Iris pigment epithelial cell (primary cell): ENCODE results near the gene FES.
"Not testable (repeated sequence)": the region's sequence is repeated elsewhere in the genome, so short reads cannot be mapped to it uniquely, and the experiment has no call there.

Source experiments
- DNase-seq: peaks from one replicate; pipeline ENCODE4 v3.0.0-alpha.2; 2011; ENCODE audit warnings: low read depth

The FES gene

DNA sequence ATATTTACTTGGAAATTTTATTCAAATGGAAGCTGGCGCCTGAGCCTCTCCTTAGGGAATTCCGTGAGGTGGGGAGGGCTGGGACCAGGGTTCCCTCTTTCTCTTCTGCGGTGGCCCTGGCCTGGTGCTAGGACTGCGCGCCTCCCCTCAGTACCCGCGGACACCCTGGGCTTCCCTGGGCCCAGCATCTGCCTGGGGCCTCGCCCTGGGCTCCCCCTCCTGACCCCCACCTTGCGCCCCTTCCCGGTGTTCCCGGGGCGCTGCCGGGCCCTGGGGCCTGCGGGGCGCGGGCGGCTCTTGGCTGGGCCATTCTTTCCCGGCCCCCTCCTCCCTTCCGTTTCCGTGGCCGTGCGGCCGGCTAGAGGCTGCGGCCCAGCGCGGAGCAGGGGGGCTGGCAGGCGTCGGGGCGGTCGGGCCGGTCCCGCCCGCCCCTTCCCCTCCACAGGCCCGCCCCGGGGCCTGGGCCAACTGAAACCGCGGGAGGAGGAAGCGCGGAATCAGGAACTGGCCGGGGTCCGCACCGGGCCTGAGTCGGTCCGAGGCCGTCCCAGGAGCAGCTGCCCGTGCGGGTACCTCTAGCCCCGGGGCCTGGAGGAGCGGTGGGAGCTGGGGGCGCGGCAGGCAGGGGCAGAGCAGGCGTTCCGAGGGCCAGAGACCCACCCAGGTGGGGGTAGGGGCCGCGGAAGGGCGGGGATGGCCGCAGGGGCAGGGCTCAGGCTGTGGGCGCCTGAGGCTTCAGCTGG lies at the start of gene FES:
Gene FES, plus strand, starts transcription at position 529 of the 743 bp plus-strand sequence. CDS start 542 bp downstream, outside the sequence.
- DNase-seq = peak; percentile 36

DNA sequence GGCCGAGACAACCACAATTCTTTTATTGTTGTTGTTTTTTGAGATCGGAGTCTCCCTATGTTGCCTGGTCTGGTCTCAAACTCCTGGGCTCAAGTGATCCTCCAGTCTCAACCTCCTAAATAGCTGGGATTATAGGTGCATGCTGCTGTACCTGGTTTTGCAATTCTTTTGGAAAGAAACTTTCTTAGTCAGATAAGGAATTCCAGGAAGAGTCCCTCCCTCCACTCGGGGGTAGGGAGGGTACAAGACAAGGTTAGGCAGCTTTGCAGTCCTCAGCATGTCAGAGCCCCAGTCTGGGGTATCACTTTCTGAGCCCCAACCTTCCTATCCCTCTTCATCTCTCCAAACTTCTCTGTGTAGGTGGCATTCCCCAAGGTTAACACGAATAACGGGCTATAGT lies 49.7 kb upstream of the FES start:
- no peak for DNase-seq

DNA sequence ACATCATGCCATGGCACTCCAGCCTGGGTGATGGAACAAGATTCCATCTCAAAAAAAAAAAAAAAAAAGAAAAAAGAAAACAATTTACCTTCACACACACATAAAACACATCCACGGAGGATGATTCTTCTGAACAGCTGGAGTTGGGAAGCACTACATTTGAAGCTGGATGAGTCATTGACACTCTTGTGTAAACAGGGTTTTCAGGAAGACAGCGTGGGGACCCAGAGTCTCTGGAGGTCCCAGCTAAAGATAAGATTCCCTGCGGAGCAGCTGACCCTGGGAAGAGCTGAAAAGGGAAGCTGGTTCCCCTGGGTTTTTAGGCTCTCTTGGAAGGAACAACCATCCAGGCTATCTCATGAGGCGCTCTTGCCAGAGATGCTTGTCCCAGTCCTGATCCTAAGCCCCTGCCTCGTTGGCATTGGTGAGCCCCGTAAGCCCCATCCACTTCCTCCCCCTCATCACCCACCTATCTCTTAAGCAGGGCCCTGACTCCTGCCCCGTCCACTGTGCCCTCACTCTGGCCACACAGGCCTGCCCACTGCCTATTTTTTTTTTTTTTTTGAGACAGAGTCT lies 47.9 kb upstream of the FES start:
- peak; percentile 70 for DNase-seq

DNA sequence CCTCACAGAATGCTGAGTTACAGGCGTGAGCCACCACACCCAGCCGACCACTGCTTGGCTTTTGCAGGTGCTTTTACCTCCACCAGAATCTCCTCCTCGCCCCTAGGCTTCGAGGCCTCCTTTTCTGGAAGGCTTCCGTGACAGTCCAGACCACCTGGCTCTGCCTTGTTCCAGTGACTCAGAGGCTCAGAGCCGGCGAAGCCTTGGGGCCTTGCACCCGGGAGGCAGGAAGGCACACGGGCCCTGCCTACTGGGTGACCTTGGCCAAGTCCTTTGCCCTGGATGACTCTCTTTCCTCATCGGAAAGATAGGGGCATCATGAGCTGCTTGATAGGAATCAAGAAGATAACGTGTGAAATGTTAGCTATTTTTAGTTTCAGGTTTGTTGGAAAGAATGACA lies 47.2 kb upstream of the FES start:
- DNase-seq = no peak

DNA sequence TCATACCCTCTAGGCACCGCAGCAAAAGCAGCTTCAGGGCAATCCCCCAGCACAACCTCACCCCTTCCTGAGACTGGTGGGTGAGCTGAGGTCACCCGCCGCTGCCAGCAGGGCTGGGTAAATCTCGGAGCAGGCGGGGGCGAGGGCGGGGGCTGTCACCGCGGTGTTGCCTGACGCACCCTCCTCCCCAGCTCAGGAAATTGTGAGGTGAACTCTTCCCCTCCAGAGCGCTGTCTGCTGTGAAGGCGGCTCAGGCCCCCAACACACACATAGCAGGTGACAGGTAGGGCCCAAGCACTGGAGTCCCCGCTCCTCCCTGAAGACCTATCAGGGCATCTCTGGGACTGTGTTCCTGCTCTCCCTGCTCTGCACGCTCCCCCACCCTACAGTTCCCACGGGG lies 46.2 kb upstream of the FES start:
- DNase-seq = no peak

DNA sequence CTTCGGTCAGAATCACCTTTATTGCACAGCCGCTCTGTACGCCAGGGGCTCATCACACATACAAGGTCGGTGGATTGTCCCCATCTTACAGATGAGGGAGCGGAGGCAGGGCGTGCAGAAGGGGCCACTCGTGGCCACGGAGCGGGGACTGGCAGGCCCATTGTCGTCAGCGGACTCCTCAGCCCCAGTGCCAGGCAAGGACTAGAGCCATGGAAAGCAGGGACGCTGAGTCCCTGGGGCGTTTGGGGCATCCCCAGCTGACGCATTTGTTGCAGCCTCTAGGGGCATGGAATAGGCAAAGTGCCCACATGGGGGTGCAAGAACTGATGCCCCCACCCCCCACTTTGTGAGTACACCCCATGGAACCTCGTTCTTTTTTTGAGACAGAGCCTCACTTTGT lies 45.8 kb upstream of the FES start:
- DNase-seq = no peak

DNA sequence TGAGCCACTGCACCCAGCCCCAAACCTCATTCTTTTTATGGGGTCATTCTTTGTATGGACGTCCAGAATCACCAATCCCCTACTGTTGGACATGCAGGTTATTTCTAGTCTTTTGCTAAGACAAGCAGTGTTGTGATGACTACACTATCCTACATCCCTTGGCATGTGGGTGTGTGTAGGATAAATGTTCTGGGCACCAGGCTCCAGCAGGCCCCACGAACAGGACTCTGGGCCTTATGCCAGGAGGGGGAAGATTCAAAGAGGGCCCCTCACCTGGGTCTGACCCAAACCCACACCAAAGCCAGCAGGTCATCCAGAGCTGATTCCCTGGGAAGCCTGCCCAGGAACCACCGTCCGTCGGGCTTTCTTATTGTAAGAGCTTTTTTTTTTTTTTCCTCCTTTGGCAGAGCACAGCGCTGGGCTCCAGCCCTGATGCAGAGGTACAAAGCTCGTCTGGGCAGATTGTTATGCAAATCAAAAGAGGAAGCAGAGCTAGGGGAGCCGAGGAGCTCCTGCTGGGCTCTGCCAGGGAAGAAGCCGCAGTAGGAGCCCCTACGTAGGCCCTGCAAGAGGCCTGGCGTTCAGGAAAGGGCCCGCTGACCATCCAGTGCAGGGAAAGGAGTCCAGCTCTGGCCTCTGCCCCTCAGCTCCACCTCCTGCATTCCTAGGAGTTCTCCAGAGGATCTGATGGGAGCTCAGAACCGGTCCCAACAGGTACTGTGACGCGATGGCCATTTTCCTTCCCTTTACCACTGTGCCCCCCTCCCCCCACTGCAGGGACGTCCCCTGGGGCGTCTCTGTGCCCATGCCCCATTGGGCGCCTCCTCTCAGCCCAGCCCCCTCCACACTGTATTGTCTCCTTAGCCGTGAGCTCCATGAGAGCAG lies 44.9 kb upstream of the FES start:
- peak; percentile 10 for DNase-seq

DNA sequence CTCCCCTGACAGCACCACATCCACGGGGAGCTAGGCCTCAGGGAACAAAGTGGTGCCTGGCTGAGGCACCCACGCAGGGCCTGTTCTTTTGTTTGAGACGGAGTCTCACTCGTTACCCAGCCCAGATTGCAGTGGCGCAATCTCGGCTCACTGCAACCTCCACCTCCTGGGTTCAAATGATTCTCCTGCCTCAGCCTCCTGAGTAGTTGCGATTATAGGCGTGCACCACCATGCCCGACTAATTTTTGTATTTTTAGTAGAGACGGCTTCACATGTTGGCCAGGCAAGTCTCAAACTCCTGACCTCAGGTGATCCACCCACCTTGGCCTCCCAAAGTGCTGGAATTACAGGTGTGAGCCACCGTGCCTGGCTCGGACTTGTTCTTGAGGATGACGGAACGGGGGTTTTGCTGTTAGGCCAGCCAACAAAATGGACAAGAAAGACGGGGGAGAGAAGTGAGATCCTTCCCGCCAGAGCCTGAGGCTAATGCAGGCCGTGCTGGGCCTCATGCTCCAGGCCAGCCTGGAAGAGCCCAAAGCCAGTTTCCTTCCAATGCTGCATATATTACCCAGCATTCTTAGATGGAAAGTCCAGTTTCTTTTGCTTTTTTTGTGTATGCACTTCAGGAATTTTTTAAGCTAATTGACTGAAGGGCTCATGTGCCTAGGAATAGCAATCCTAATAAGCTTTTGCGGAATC lies 44.0 kb upstream of the FES start:
- DNase-seq = no peak

DNA sequence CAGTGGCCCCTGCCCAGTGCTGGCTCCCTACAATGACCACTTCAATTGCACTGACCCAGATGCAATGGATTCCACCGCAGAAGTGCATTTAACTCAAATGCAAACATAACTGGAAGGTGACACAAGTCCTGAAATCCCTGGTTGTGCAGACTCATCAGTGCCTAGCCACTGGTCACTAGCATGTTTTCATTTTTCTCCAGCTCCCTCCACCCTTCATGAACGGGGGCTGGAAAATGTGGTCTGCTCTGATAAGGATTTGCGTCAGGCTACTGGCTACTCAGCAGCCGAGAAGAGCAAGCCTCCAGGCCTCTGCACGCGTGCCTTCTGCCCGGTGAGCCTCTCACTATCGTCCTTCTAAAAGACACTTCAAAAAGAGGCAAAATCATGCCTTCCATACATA lies 43.4 kb upstream of the FES start:
- no peak for DNase-seq

DNA sequence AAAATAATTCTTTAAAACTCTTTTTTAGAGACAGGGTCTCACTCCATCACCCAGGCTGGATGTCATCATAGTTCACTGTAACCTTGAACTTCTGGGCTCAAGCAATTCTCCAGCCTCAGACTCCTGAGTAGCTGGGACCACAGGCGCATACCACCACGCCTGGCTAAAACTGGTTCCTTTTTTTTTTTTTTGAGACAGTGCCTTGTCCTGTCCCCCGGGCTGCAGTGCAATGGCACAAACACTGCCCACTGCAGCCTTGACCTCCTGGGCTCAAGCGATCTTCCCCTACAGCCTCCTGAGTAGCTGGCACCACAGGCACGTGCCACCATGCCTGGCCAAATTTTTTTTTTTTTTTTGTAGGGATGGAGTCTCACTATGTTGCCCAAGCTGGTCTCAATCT lies 39.6 kb upstream of the FES start:
- no peak for DNase-seq

DNA sequence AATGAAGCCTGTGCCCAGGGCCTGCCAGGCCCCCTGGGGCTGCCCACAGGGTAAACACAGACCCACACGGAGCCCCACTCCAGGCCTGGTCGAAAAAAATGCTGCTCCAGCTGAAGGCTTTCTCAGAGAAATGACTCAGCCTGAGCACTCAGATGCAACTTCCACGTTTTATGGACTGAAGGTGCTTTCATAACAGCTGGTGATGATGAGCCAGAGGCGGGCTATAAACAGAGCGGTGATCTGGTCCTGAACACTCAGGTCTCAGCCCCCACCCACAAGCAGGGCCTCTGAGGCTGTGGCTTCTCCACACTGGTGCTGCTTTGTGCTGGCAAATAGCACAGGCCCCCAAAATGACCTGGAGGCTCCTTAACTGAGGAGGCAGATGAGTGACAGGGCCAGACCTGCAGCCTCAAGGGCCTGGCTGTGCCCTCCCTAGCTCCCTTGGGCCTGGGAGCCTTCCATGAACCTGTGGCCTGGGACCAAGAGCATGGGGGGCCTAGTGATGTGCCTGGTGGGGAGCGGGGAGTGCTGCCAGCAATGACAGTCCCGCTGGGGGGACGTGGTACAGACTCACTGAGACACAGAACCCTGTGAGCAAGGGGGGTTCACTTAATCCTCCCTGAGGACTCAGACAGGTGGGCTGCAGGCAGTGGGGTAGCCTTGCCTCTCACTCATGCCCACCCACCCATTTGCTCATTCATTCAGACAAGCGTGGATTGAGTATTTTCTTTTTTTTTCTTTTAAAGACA lies 38.9 kb upstream of the FES start:
- peak; percentile 91 for DNase-seq

DNA sequence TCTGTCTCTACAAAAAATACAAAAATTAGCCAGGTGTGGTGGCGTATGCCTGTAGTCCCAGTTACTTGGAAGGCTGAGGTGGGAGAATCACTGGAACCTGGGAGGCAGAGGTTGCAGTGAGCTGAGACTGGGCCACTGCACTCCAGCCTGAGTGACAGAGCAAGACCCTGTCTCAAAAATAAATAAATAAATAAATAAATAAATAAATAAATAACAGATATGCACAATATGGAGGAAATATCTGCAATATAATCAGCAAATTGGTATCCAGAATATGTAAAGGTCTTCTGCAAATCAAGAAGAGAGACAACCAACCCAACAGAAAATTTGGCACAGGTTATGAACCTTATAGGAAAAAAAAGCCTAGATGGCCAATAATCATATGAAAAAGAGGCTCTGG lies 34.9 kb upstream of the FES start:
- DNase-seq = not testable (repeated sequence)

DNA sequence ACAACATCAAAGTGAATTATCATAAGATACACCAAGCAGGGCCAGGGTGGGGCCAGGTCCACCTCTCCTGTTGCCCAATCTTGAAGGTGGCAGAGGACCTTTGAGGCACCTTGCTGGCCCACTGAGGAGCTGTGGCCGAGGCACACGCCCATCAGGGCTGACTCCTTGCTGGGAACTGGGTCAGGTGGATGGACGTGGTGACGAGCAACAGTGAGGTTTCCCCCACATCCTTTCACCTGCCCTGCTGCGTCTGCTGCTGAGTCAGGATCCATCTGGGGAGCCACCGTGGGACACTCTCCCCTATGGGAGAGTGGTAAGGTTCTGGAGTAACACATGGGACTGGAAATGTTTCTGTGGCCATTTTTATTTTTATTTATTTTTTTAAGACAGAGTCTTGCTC lies 33.2 kb upstream of the FES start:
- no peak for DNase-seq

DNA sequence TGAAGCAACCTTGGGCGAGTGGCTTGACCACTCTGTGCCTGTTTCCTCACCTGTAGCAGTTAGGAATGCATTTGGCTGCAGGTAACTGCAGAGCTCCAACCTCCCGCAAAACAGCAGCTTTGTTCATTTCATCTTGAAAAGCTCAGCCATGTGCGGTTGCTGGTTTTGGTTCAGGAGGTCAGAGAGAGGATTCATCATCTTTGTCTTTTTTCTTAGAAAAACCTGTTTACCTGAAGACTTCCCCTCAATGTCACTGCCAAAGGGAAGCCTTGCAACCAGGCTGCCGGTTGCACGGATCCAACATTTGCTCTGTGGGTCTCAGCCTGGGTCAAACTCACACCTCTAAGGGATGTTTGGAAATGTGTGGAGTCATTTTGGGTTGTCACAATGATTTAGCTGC lies 32.4 kb upstream of the FES start:
- DNase-seq = no peak

DNA sequence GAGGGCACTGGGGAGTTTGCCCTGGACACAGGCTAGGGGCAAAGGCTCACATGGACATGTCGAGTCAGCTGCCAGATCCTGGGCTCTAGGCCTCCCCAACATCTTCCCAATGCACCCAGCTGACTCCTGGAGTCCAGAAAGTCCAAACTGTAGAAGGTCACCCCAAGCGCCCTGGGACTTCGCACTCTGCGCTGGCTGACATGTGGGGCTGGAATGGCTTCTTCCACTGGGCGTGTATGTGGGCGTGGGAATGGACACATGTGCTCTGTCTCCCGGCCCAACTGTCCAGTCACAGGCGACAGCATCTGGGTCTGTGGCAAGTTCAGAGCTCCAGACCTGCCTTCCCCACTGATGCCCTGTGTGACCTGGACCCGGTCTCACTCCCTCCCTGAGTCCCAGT lies 29.2 kb upstream of the FES start:
- DNase-seq = no peak

DNA sequence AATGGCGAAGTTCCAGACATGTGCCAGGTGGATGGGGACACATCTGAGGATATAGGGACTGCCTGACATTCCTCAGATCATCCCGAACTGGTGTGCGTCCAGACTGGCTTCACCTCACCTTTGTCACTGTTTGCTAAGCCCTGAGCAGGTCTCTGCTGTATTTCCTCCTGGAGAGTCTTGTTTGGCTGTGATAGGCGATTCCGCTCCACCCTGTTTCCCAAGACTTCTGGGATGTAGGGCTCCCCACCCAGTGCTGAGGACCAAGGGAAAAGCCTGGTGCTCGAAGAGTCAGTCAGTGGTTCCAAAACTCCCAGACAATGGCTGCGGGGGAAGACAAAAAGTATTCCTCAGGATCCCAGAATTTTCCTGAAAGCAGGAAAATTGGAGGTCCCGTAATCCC lies 27.0 kb upstream of the FES start:
- DNase-seq = no peak

DNA sequence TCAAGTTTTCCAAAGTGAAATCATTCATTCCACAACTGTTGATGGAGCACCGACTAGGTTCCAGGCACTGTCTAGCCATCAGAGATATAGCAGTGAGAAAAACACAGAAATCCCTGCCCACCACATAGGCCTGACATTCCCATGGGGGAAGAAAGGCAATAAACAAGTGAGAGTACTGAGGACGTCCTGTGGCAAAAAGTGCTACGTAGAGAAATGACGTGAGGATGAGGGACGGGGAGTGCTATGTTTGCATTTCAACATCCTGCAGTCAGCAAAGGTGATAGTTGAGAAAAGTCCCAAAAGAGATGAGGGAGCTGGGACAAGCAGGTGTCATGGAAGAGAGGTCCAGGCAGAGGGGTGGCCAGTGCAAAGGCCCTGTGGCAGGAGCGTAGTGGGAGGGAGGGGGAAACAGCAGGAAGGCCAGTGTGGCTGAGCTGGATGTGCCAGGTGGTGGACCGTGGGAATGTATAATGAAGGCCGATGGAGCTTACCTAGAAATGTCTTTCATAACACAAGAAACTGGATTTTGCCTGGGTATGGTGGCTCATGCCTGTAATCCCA lies 26.3 kb upstream of the FES start:
- no peak for DNase-seq

DNA sequence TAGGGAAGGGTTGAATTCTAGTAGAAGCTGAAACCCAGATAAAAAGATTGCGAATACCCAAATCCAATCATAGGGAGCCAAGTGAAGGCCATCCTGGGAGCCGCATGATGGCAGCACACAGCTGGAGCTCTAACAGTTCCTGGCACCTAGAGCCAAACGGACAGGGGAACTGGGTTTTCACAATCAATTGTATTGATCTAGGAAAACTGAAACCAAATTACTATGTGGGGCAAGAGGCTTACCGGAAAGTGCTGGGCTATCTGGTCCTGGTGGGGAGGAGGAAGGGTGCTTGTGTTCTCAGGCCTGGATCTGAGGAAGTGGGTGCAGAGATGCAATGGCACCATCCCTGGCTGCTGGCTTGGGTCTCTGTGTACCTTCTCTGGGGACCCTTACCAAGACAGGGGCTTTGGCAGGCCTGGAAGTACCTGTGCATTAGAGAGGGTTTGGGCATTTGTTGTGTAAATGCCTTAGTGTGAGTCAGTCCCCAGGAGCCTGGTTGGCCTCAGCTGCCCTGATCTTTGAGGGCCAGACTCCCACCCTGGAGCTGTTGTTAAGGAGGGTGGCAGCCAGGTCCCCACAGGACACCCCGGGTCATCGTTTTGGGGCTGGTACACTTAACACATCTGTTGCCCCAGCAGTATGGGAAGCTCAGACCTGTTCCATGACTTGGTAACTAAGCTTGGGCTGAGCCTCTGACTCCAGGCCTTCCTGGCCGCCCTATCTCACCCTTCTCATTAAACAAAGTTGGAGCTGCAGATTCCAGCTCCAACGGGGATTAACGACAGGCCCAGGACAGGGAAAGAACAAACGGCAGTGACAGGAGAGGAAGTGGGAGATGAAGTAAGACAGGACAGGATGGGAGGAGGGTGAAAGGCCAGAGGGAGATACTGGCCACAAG lies 24.8 kb upstream of the FES start:
- DNase-seq = no peak

DNA sequence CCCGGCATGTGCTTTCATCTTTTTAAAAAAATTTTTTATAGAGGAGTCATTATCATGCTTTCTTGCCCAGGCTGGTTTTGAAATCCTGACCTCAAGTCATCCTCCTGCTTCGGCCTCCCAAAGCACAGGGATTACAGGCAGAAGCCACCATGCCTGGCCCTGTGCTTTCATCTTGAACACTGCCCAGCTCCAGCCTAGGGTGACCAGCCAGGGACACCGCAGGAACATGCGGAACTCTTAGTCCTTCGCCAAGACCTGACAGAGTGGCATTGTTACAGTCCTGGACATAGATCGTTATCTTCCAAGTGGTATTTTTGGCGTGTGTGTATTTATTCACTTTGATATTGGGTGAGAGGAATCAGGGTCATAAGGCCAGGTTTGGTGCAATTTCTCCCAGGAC lies 23.9 kb upstream of the FES start:
- DNase-seq = no peak

DNA sequence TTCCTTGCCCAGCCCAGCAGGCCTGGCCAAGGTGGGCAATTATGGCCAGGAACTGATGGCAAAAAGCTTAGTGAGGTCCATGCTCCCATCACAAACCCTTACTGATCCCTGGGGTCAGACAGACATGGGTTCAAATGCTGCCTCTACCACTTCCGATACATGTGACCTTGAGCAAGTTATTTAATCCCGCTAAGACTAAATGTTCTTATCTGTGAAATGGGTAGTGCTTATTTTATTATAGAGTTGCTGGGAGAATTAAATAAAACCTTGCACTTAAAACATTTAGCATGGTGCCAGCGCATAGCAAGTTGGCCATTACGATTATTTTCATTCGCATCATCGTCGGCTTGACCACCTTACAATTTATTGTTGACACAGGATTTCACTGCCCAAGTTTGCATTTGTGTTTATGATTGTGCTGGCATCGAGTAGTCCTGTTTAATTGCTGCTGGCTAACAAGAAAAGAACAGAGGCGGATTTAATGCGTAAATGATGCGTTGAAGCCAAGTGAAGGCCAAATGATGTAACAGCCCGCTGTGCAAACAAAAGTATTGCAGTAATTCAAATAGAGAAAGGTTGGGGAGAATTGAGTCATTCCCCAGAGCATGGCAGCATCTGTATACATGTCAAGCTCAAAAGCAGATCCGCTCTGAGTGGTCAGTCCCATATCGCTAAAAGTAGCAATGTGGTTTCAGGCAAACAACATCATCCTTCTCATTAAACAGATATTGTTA lies 23.2 kb upstream of the FES start:
- peak; percentile 43 for DNase-seq
